ENCODE data around the gene SASH1. TPM values are rescaled to one million over a fixed set of nuclear protein-coding genes. Genes with fewer than 3 reads are reported as not detected.

Gene SASH1
- total and polyA plus RNA-seq, 2 of the 8 experiments (the other 6 are each of a cell fraction or from before 2014, with no cell fraction given) = 6.0 to 20.2 TPM

GRCh38 chr6:148304976-148305375 is 37.7 kb upstream of the SASH1 start:
- Histone ChIP-seq H2BK120ac (replicated peaks; ENCODE audit: low read depth, low read length) (no peak overlapping the region), H3K4me3 (ENCODE audit: extremely low read depth in 1 of 4, insufficient read depth in 2 of 4, low read depth in 3 of 4, low read length in 4 of 4) (no peak overlapping the region), H2BK12ac (ENCODE audit: low read depth, low read length) (0 out of 2 replicates have a peak overlapping the region, but pooled peaks have one; percentile 9), H2BK5ac (ENCODE audit: low read depth, low read length) (no peak overlapping the region), H3K79me2 (ENCODE audit: control insufficient read depth in 1 of 2, insufficient read depth in 2 of 2, low read length in 2 of 2) (no peaks in the 10 kb centered on the region), H2BK15ac (ENCODE audit: low read length) (no peak overlapping the region), H3K56ac (replicated peaks; ENCODE audit: insufficient read length, low read depth, low read length) (no peak overlapping the region), H4K91ac (replicated peaks; ENCODE audit: insufficient read length, low read length) (no peak overlapping the region), H3K27me3 (replicated peaks in 1 of 4; ENCODE audit: control insufficient read depth in 3 of 4, extremely low read depth in 1 of 4, insufficient read depth in 3 of 4, low read length in 3 of 4) (no peaks in the 10 kb centered on the region), H3K79me1 (ENCODE audit: low read depth, low read length) (no peaks in the 10 kb centered on the region), H2BK20ac (ENCODE audit: low read length) (no peak overlapping the region), H4K8ac (ENCODE audit: extremely low read depth, insufficient read depth, low read length) (no peak overlapping the region), H3K23ac (ENCODE audit: insufficient read length) (no peak overlapping the region), H3K14ac (ENCODE audit: insufficient read length) (no peak overlapping the region), H3K9me3 (ENCODE audit: insufficient read depth in 2 of 2, low read depth in 1 of 2, low read length in 1 of 2) (no peaks in the 10 kb centered on the region), H3K4me1 (replicated peaks in 1 of 4; ENCODE audit: control insufficient read depth in 3 of 4, insufficient read depth in 4 of 4, low read length in 3 of 4) (peaks cover 0 to 2% (median 0%) of the 10 kb centered on the region in 4 experiments; a peak in 1 of 7 replicates), H3K18ac (ENCODE audit: extremely low read depth, low read length) (no peak overlapping the region; the same call in 1 of the 2 replicates), H2AFZ (ENCODE audit: low read length) (no peak overlapping the region), H3K4ac (replicated peaks; ENCODE audit: insufficient read length, low read depth, low read length) (no peak overlapping the region), H3K23me2 (ENCODE audit: low read depth, low read length) (no peaks in the 10 kb centered on the region), H4K20me1 (replicated peaks in 1 of 2; ENCODE audit: control insufficient read depth in 1 of 2, insufficient read depth in 2 of 2, low read length in 2 of 2) (no peaks in the 10 kb centered on the region), H2AK5ac (ENCODE audit: low read depth, low read length) (no peak overlapping the region), H4K5ac (ENCODE audit: insufficient read length, low read depth, low read length) (no peak overlapping the region), H3K36me3 (ENCODE audit: control insufficient read depth in 2 of 4, insufficient read depth in 4 of 4, low read length in 3 of 4) (no peaks in the 10 kb centered on the region), H3K27ac (ENCODE audit: low read depth, low read length) (no peak overlapping the region), H3K4me2 (ENCODE audit: insufficient read depth in 1 of 2, low read depth in 2 of 2, low read length in 2 of 2) (no peak overlapping the region), H3K9ac (replicated peaks in 1 of 4; ENCODE audit: extremely low read depth in 1 of 4, low read depth in 3 of 4, low read length in 3 of 4) (no peak overlapping the region)
- DNase-seq (ENCODE audit: low read depth in 1 of 2, low spot score in 2 of 2) (no peak), FAIRE-seq (no peak)
- 91% methylated on average over 7 of the region's 7 CpGs; no CpG with 5 or more reads in 1 of the 2 experiments for WGBS, 2 experiments (ENCODE audit: extremely low coverage in 1 of 2, insufficient coverage in 1 of 2, insufficient read length in 1 of 2, insufficient replicate concordance in 2 of 2, low coverage in 1 of 2, low lambda C conversion rate in 2 of 2, missing lambda C conversion rate in 1 of 2)
- TF ChIP-seq EGR1 (IDR thresholded peaks at IDR 0.05; ENCODE audit: borderline replicate concordance, low read depth, low read length) (no peak), TCF12 (IDR thresholded peaks at IDR 0.05; ENCODE audit: low read depth, low read length) (no peak), RXRA (IDR thresholded peaks at IDR 0.05; ENCODE audit: insufficient read depth, low read depth, low read length) (no peak), MAFK (IDR thresholded peaks at IDR 0.05; ENCODE audit: low read depth, low read length) (no peak), CBX8 (IDR thresholded peaks at IDR 0.05; ENCODE audit: borderline replicate concordance, low read depth, low read length) (no peak), GABPA (IDR thresholded peaks at IDR 0.05; ENCODE audit: borderline replicate concordance, insufficient read depth, low read length) (no peak), KDM4A (IDR thresholded peaks at IDR 0.05; ENCODE audit: low read depth, low read length, severe bottlenecking) (no peak), TAF7 (optimal IDR thresholded peaks at IDR 0.05; ENCODE audit: borderline replicate concordance, low read depth, low read length) (no peak), SP1 (IDR thresholded peaks at IDR 0.05; ENCODE audit: low read depth, low read length) (no peak), RAD21 (IDR thresholded peaks at IDR 0.05 in 1 of 2, conservative IDR thresholded peaks at IDR 0.05 in 1 of 2; ENCODE audit: low read depth in 2 of 2, low read length in 2 of 2) (no peak)
- ChIA-PET POLR2A (ENCODE audit: partially characterized antibody) (interaction anchor here (0.7 to 1.0 kb wide), 2 partner anchors 16 to 113 kb away, joined by 3 read pairs; no protein-coding TSS in a partner anchor), CTCF (ENCODE audit: partially characterized antibody) (no interaction called here)

Data from H1 (cell line).